ENCODE data around the gene UQCRC2.
"Not testable (repeated sequence)": the region's sequence is repeated elsewhere in the genome, so short reads cannot be mapped to it uniquely, and the experiment has no call there.

Gene UQCRC2

DNA sequence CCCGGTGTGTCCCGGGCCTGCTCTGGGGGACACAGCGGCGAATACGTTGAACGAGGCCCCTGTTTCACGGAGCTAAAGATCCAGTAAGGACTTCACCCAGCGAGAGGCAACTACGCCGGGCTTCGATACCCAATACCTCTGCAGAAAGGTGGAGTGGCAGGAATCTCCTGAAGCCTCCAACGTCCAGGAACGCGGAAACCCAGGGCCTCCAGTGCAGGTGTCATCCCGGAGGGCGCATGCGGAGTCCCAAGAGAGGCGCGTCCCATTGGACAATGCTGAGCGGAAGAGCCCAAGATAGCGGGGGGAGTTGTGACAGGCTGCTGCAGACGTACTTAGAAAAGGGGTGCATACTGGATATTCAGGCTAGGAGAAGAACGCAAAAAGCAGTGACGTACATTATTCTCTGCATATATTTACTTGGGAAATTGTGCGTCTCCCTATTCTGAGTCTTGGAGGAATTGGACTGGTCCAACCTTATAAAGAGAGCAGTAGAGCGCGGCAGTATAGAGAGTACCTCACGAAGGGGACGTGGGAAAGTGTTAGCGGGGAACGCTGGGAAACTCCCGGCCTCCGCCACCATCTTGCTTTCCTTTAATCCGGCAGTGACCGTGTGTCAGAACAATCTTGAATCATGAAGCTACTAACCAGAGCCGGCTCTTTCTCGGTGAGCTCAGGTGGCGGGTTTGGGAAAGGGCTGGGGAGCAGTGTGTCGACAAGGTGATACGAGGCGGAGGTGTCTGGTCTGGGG is at the start of gene UQCRC2:
Gene UQCRC2, plus strand, starts transcription at position 569 of the 748 bp plus-strand sequence. Its CDS starts 63 bp downstream, at position 632.
- peak; percentile 67 to 81 (median 76) for DNase-seq (ENCODE audit: low read depth in 4 of 4, low spot score in 1 of 4)

GRCh38 chr16:21932650-21933049 is 20.5 kb upstream of the UQCRC2 start:
- not testable (repeated sequence) for DNase-seq (ENCODE audit: low read depth in 4 of 4, low spot score in 1 of 4)

GRCh38 chr16:21933316-21933715 is 19.8 kb upstream of the UQCRC2 start:
- DNase-seq (ENCODE audit: low read depth in 4 of 4, low spot score in 1 of 4): not testable (repeated sequence)

DNA sequence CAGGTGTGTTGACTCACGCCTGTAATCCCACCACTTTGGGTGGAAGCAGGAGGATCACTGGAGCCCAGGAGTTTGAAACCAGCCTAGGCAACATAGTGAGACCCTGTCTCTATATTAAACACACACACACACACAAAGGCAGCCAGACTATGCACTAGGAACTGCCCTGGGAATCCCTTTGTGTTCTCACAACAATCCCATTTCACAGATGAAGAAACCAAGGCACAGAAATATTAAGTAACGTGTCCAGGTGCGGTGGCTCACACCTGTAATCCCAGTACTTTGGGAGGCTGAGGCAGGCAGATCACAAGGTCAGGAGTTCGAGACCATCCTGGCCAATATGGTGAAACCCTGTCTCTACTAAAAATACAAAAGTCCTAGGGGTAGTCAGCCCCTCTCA is 19.4 kb upstream of the UQCRC2 start:
- DNase-seq (ENCODE audit: low read depth in 4 of 4, low spot score in 1 of 4): not testable (repeated sequence)

DNA sequence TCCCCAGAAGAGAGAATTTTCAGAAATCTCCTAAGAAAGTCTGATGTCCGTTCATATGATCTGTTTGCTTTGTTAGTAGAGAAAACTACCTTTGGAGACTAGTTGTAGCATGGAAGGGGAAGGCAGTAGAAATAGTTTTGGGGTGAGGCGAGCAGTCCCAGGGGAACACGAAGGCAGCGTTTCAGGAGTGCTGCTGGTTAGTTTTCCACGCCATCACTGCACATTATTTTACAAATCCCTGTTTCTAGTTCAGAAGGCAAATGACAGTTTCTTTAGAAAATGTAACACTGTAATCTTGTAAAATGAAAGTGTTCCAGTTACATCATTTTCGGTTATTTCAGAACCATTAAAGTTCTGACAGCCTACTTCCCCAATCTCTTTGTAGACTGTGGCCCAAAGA is 16.9 kb upstream of the UQCRC2 start:
- DNase-seq (ENCODE audit: low read depth in 4 of 4, low spot score in 1 of 4): not testable (repeated sequence)

DNA sequence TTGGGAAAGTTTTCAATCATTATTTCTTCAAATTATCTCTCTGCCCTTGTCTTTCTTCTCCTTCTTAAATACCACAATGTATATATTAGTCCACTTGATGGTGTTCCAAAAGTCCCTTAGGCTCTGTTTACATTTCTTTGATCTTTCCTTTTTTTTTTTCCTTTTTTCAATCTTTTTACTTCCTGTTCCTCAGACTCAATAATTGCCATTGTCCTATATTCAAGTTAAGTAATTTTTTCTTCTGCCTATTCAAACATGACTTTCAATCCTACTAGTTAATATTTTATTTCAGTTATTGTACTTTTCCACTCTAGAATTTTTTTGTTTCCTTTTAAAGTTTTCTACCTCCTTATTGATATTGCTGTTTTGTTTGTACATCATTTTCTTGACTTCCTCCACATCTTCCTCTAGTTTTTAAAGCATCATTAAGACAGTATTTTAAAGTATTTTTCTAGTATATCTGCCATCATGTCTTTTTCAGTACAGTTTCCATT is 15.8 kb upstream of the UQCRC2 start:
- no peak for DNase-seq (ENCODE audit: low read depth in 4 of 4, low spot score in 1 of 4)

GRCh38 chr16:21940570-21940969 is 12.6 kb upstream of the UQCRC2 start:
- DNase-seq (ENCODE audit: low read depth in 4 of 4, low spot score in 1 of 4): no peak

- no peak for DNase-seq (ENCODE audit: low read depth in 4 of 4, low spot score in 1 of 4)
Measured at GRCh38 chr16:21943571-21943970, 9.6 kb upstream of the UQCRC2 start.

- no peak for DNase-seq (ENCODE audit: low read depth in 4 of 4, low spot score in 1 of 4)
Measured at GRCh38 chr16:21946889-21947635, 6.1 kb upstream of the UQCRC2 start.

- DNase-seq (ENCODE audit: low read depth in 4 of 4, low spot score in 1 of 4): no peak
Measured at GRCh38 chr16:21949713-21950260, 3.4 kb upstream of the UQCRC2 start.

GRCh38 chr16:21950782-21951521 is 2.2 kb upstream of the UQCRC2 start:
- DNase-seq (ENCODE audit: low read depth in 4 of 4, low spot score in 1 of 4): no peak

- peak; percentile 44 to 59 (median 54) for DNase-seq (ENCODE audit: low read depth in 4 of 4, low spot score in 1 of 4)
Measured at GRCh38 chr16:21952040-21952792, 945 bp upstream of the UQCRC2 start.

GRCh38 chr16:21953541-21953902 is 361 bp downstream of the UQCRC2 start:
- no peak for DNase-seq (ENCODE audit: low read depth in 4 of 4, low spot score in 1 of 4)

GRCh38 chr16:21957714-21958346 is 4.7 kb downstream of the UQCRC2 start:
- no peak for DNase-seq (ENCODE audit: low read depth in 4 of 4, low spot score in 1 of 4)

- DNase-seq (ENCODE audit: low read depth in 4 of 4, low spot score in 1 of 4): no peak
Measured at GRCh38 chr16:21959050-21959449, 5.9 kb downstream of the UQCRC2 start.

DNA sequence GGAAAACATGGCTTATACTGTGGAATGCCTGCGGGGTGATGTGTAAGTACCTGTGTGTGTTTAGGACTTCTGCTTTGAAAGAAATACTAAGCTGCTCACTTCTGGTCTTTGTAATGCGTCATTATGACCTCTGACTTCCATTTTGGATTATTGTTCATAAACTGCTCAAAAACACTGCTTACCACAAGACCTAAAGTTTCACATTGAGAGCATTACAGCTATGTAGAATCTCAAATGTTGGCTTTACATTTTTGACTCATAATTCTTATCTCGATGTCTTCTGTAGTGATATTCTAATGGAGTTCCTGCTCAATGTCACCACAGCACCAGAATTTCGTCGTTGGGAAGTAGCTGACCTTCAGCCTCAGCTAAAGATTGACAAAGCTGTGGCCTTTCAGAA is 9.3 kb downstream of the UQCRC2 start:
- no peak for DNase-seq (ENCODE audit: low read depth in 4 of 4, low spot score in 1 of 4)

DNA sequence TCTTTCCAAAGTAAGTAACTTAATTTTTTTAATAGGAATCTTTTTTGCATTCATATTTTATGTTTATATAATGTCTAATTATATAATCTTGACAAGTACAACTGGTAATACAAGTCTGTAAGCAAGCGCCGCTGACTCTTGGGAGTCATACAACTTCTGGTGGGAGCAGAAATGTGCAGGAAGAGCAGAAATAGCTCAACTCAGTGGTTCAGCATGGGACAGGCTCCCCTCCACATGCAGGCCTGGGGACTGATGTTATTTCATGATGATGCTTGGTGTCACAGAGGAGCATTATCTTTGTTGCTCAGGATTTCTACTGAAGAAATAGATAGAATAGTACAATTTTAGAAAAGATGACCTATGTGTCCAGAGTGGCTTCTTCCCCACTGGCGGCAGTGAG is 10.7 kb downstream of the UQCRC2 start:
- DNase-seq (ENCODE audit: low read depth in 4 of 4, low spot score in 1 of 4): no peak

DNA sequence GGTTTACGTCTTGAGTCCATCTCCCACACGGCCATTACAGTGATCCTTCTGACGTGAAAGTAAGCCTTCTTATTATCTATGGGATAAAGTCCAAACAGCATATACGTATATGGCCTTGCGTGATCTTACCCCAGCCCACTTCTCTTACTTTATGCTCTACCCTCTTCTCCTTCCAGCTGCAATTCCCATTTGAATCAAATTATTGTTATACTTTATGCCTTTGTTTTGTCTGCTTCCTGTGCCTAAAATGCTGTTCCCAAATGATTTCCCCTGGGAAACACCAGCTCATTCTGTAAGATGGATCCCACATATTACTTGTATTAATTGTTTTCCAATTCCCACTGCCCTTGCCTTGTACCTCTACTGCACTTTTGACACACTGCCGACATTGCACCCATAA is 11.2 kb downstream of the UQCRC2 start:
- no peak for DNase-seq (ENCODE audit: low read depth in 4 of 4, low spot score in 1 of 4)

- DNase-seq (ENCODE audit: low read depth in 4 of 4, low spot score in 1 of 4): no peak
Measured at GRCh38 chr16:21971856-21972255, 18.7 kb downstream of the UQCRC2 start.

DNA sequence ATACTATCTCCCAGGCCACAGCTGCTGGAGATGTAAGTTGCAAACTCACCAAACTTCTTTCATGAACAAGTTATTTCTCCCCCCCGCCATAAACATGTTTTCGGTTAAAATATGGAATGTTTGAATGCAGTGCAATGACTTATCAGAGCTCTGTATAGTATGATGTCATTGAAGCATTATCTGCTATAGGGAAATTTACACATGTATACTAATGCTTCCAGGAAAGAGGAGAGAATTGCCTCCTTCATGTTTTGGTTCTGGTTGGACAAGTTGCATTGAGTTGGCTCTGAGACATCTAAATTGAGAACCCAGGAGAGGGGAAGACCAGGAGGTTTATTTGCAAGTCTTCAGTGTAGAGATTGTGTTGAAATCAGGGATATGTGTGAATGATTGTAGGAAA is 20.8 kb downstream of the UQCRC2 start:
- DNase-seq (ENCODE audit: low read depth in 4 of 4, low spot score in 1 of 4): no peak

Measured in stimulated activated CD4-positive, alpha-beta T cell treated with anti-CD3 and anti-CD28 coated beads, Interleukin-1b, Interleukin-23, amount 100 ng/mL, for 24 hours (primary cell).